ENCODE data around the gene EML6.

- TF ChIP-seq CTCF (IDR thresholded peaks at IDR 0.05 in 4 of 5, conservative IDR thresholded peaks at IDR 0.05 in 1 of 5) = no peak
- TF ChIP-seq POLR2A (IDR thresholded peaks at IDR 0.05) = no peak
Observed at GRCh38 chr2:54952425-54952824, 229.0 kb downstream of the EML6 start.

Measured in gastrocnemius medialis (tissue), 4 donors.